GM13977 (cell line): ENCODE results near the gene CBFA2T3.

ENCODE experiments used
- DNase-seq: peaks from one replicate; pipeline ENCODE4 v3.0.0; 2012; ENCODE audit warnings: low spot score
- in situ Hi-C: fragments of 300-500 bp; cut with MboI; formaldehyde crosslinking; loops from one replicate; pipeline ENCODE4 v1.12.0; 2022; ENCODE audit warnings: low sequenced_read_pairs, low pct_unique_long_range_greater_than_20kb, mixed read lengths, inconsistent platforms; ENCODE audit not compliant: unreplicated experiment
- TF ChIP-seq, protein P1 (sequence below): IDR thresholded peaks from 2 replicates; pipeline ENCODE4 v1.5.1; 2012; ENCODE audit warnings: mild to moderate bottlenecking, control low read depth; ENCODE audit not compliant: insufficient read depth; ENCODE audit errors: extremely low read depth, missing control alignments

The CBFA2T3 gene

DNA sequence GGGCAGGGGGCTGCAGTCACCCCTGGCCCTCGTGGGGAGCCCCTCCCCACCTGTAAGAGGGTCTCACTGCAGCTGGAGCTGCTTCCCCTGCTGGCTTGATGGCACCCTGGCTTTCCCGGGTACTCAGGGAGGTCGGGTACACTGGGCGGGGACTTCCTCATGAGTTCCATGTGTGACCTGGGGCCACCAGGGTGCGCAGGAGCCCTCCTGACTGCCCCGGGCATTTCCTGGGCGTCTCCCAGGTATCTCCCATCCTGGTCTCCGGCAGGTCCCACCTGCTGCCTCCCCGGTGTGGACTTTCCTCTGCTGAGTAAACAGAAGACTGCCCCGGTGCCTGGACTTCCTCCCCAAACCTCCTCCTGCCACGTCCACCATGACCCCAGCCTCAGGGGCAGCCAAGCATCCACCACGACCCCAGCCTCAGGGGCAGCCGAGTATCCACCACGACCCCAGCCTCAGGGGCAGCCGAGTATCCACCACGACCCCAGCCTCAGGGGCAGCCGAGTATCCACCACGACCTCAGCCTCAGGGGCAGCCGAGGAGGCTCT lies 40.9 kb downstream of the CBFA2T3 start:
- DNase-seq: no peak
- in situ Hi-C loops: no loop called here
- TF ChIP-seq, protein P1, sequence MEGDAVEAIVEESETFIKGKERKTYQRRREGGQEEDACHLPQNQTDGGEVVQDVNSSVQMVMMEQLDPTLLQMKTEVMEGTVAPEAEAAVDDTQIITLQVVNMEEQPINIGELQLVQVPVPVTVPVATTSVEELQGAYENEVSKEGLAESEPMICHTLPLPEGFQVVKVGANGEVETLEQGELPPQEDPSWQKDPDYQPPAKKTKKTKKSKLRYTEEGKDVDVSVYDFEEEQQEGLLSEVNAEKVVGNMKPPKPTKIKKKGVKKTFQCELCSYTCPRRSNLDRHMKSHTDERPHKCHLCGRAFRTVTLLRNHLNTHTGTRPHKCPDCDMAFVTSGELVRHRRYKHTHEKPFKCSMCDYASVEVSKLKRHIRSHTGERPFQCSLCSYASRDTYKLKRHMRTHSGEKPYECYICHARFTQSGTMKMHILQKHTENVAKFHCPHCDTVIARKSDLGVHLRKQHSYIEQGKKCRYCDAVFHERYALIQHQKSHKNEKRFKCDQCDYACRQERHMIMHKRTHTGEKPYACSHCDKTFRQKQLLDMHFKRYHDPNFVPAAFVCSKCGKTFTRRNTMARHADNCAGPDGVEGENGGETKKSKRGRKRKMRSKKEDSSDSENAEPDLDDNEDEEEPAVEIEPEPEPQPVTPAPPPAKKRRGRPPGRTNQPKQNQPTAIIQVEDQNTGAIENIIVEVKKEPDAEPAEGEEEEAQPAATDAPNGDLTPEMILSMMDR: peak; percentile 19

DNA sequence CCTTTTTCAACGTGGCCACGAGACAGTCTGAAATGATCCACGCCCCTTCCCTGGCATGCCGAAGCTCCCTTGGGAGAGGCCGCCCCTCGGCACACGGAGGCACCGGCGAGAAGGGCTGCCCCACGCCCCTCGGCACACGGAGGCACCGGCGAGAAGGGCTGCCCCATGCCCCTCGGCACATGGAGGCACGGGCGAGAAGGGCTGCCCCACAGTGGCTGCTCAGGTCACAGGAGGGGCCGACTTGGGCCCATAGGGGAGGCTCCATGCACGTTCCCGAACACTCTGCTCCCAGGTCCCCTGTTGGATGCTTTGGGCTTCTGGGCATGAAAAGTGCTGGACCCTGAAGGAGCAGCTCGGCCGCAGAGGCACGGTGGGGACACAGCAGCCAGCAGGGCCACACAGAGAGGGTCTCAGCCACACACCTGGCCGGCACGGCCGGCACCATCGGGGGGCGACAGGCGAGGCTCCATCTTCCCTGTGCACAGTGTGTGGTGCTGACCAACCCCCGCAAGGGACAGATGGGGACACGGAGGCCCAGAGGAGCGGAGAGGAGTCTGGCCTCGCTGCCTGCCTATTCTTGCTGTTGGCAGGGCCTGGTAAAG lies 42.8 kb downstream of the CBFA2T3 start:
- TF ChIP-seq, protein P1: no peak
- in situ Hi-C loops: no loop called here
- DNase-seq: no peak

DNA sequence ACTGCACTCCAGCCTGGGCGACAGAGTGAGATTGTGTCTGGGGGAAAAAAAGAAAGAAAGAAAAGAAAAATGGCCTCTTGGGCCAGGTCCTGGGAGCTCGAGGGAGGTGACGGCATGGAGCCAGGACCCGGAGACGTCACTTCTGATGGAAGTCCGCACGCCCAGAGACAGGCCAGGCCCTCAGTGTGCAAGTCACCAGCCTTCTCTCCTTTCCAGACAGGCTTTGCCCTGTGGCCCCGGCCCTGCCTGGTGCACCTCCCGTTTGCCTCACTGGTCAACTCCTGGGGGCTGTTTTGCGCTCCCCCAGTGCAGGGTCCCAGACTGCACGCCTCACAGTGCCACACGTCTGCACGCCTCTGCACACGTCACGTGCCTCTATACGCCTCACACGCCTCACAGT lies 44.1 kb downstream of the CBFA2T3 start:
- TF ChIP-seq, protein P1: no peak
- in situ Hi-C loops: no loop called here
- DNase-seq: no peak

DNA sequence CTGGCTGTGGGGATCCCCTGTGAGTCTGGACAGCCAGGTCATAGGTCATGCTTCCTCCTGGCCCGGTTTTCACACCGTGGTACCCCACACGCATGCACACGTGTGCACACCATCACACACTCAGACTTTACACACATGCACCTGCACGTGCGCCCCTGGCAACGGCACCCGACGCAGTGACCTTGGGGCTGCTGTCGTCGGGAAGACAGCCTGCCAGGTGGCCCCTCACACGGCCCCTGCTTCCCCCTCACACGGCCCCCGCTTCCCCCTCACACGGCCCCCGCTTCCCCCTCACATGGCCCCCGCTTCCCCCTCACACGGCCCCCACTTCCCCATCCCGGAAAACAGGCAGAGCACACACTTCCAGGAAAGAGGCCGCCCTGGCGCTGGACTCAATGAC lies 45.1 kb downstream of the CBFA2T3 start:
- in situ Hi-C loops: no loop called here
- TF ChIP-seq, protein P1: no peak
- no peak for DNase-seq

DNA sequence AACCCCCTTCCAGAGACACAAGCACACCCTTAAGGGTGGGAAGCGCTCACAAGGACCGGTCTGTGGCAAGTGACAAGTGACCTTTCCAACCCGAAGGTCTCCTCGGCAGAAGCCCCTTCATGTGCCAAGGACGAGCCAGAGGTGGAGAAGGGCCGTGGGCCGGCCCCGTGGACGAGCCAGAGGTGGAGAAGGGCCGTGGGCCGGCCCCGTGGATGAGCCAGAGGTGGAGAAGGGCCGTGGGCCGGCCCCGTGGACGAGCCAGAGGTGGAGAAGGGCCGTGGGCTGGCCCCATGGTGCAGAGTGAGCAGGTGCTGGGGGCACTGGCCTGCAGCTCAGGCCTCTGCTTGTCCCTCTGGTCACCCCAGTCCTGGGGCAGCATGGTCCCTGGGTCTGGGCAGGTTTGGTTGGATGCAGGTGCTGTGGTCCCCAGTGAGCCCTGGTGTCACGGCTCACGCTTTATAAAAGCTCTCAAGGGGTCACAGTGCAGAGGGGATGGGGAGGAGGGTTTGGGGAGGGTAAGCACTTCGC lies 45.6 kb downstream of the CBFA2T3 start:
- TF ChIP-seq, protein P1: no peak
- no peak for DNase-seq
- in situ Hi-C loops: no loop called here

DNA sequence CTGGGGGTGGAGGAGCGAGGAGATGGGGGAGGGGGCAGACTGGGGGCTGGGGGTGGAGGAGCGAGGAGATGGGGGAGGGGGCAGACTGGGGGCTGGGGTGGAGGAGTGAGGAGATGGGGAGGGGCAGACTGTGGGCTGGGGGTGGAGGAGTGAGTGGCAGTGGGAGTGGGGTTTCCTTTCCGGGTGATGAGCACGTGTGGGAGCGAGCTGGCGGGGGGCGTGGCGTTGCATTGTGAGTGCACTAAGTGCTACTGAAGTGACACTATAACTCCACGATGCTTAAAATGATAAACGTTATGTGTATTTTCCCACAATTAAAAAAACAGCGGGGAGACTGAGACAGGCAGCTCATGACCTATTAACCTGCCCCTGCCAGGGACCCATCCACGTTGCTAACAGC lies 46.3 kb downstream of the CBFA2T3 start:
- TF ChIP-seq, protein P1: no peak
- in situ Hi-C loops: no loop called here
- no peak for DNase-seq

DNA sequence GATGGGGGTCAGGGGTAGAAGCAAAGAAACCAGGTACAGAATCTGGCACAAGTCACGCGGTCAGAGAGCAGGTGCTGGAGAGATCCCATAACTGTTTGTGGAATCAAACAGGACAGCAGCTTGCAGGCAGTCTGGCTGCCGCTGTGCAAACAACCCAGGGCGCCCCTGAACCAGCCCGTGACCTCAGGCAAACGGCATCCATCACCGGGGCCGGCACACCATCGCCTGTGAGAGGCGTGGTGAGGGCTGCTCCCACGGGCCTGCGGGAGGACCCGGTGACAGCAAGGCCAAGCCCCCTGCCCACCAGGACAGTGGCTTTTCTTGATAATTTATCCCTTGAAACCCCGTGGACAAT lies 47.9 kb downstream of the CBFA2T3 start:
- DNase-seq: no peak
- TF ChIP-seq, protein P1: no peak
- in situ Hi-C loops: no loop called here
